Mesenchymal stem cell (in vitro differentiated cells and primary cell): ENCODE measurements around the gene UGT2B17.

ENCODE experiments used
- DNase-seq: peaks from one replicate; pipeline ENCODE4 v3.0.0-alpha.2; 2013
- H2AFZ ChIP-seq: one replicate; pipeline ENCODE4 v1.6.1; 2013; ENCODE audit warnings: low read depth, mild to moderate bottlenecking, control low read depth, inconsistent platforms, low read length, moderate library complexity
- H2AK5ac ChIP-seq: 2 replicates; pipeline ENCODE4 v1.6.1; 2013; ENCODE audit warnings: low read length, moderate library complexity, mild to moderate bottlenecking, inconsistent platforms; ENCODE audit not compliant: severe bottlenecking
- H2BK120ac ChIP-seq: one replicate; pipeline ENCODE4 v1.6.1; 2013; ENCODE audit warnings: low read depth, mild to moderate bottlenecking, inconsistent platforms, low read length, moderate library complexity
- H2BK12ac ChIP-seq, 2 experiments: one replicate each; pipeline ENCODE4 v1.6.1; 2013; ENCODE audit warnings: inconsistent platforms in 2 of 2, low read length in 2 of 2, mild to moderate bottlenecking in 2 of 2, moderate library complexity in 2 of 2, control low read depth in 1 of 2
- H2BK15ac ChIP-seq: one replicate; pipeline ENCODE4 v1.6.1; 2013; ENCODE audit warnings: mild to moderate bottlenecking, low read depth, inconsistent platforms; ENCODE audit not compliant: poor library complexity, severe bottlenecking
- H2BK5ac ChIP-seq: 2 replicates; pipeline ENCODE4 v1.6.1; 2013; ENCODE audit warnings: low read depth, mild to moderate bottlenecking, low read length, control low read depth, inconsistent platforms; ENCODE audit not compliant: poor library complexity, severe bottlenecking
- H3K14ac ChIP-seq, 2 experiments: one replicate each; pipeline ENCODE4 v1.6.1; 2013; ENCODE audit warnings: inconsistent platforms in 2 of 2, low read length in 2 of 2, control low read depth in 1 of 2, mild to moderate bottlenecking in 1 of 2, moderate library complexity in 1 of 2
- H3K18ac ChIP-seq, 2 experiments: one replicate each; pipeline ENCODE4 v1.6.1; 2013; ENCODE audit warnings: inconsistent platforms in 2 of 2, low read length in 2 of 2, control low read depth in 1 of 2, low read depth in 1 of 2, mild to moderate bottlenecking in 1 of 2
- H3K23ac ChIP-seq, 2 experiments: one replicate each; pipeline ENCODE4 v1.6.1; 2013; ENCODE audit warnings: inconsistent platforms in 2 of 2, low read length in 2 of 2, mild to moderate bottlenecking in 2 of 2, moderate library complexity in 2 of 2, control low read depth in 1 of 2
- H3K27ac ChIP-seq: 2 replicates; pipeline ENCODE4 v1.5.1; 2013; ENCODE audit warnings: mild to moderate bottlenecking, moderate library complexity, low read length, control low read depth, inconsistent platforms; ENCODE audit not compliant: poor library complexity, severe bottlenecking
- H3K27me3 ChIP-seq, 2 experiments: 2 replicates each; pipeline versions ENCODE4 v1.6.1 to v1.7.0; 2013; ENCODE audit warnings: low read length in 2 of 2, mild to moderate bottlenecking in 2 of 2, moderate library complexity in 2 of 2, control low read depth in 1 of 2, inconsistent platforms in 1 of 2; ENCODE audit not compliant: control insufficient read depth in 1 of 2, insufficient read depth in 1 of 2
- H3K36me3 ChIP-seq, 2 experiments: 2 replicates each; pipeline versions ENCODE4 v1.6.1 to v1.7.0; 2013; ENCODE audit warnings: low read length in 2 of 2, control low read depth in 1 of 2, inconsistent platforms in 1 of 2, low read depth in 1 of 2, mild to moderate bottlenecking in 1 of 2; ENCODE audit not compliant: insufficient read depth in 2 of 2, control insufficient read depth in 1 of 2
- H3K4ac ChIP-seq, 2 experiments: one replicate each; pipeline ENCODE4 v1.6.1; 2013; ENCODE audit warnings: inconsistent platforms in 2 of 2, low read length in 2 of 2, mild to moderate bottlenecking in 2 of 2, moderate library complexity in 2 of 2, control low read depth in 1 of 2, low read depth in 1 of 2
- H3K4me1 ChIP-seq: 2 replicates; pipeline ENCODE4 v1.6.1; 2013; ENCODE audit warnings: low read depth, low read length, control low read depth; ENCODE audit not compliant: control insufficient read depth, insufficient read depth
- H3K4me2 ChIP-seq: 2 replicates; pipeline ENCODE4 v1.6.1; 2013; ENCODE audit warnings: low read length, mild to moderate bottlenecking, inconsistent platforms; ENCODE audit not compliant: poor library complexity, severe bottlenecking
- H3K4me3 ChIP-seq, 2 experiments: 2 replicates each; pipeline versions ENCODE4 v1.5.1 to v1.7.0; 2013; ENCODE audit warnings: low read length in 2 of 2, mild to moderate bottlenecking in 2 of 2, control low read depth in 1 of 2, low read depth in 1 of 2; ENCODE audit not compliant: insufficient read depth in 1 of 2
- H3K79me1 ChIP-seq: replicated peaks from 2 replicates; pipeline ENCODE4 v1.6.1; 2013; ENCODE audit warnings: mild to moderate bottlenecking, control low read depth, low read length, inconsistent platforms; ENCODE audit not compliant: poor library complexity, severe bottlenecking
- H3K9ac ChIP-seq: 2 replicates; pipeline ENCODE4 v1.7.0; 2013; ENCODE audit warnings: mild to moderate bottlenecking, low read length, moderate library complexity
- H3K9me3 ChIP-seq: 2 replicates; pipeline ENCODE4 v1.7.0; 2013; ENCODE audit warnings: mild to moderate bottlenecking, low read length; ENCODE audit not compliant: control insufficient read depth
- H4K8ac ChIP-seq: one replicate; pipeline ENCODE4 v1.6.1; 2013; ENCODE audit warnings: inconsistent platforms, mild to moderate bottlenecking, low read length, moderate library complexity
- H4K91ac ChIP-seq: one replicate; pipeline ENCODE4 v1.6.1; 2013; ENCODE audit warnings: mild to moderate bottlenecking, low read length, inconsistent platforms
- WGBS: methylation state at CpG from one replicate; pipeline ENCODE4 v1.1.7; 2013; ENCODE audit warnings: mixed read lengths; 5-methylcytosine and 5-hydroxymethylcytosine counted together

The UGT2B17 gene

GRCh38 chr4:68613752-68614151, 37.6 kb upstream of the UGT2B17 start:
- H3K27ac ChIP-seq = no peak overlapping the region
- no peak for DNase-seq
- no peak overlapping the region for H2BK120ac ChIP-seq
- H2BK12ac ChIP-seq = no peak overlapping the region
- no peak overlapping the region for H4K8ac ChIP-seq
- H2BK15ac ChIP-seq = no peak overlapping the region
- no peaks in the 10 kb centered on the region for H3K79me1 ChIP-seq
- H2BK5ac ChIP-seq = no peak overlapping the region
- no peaks in the 10 kb centered on the region for H3K4me1 ChIP-seq
- no peak overlapping the region for H3K4me3 ChIP-seq
- no peak overlapping the region for H3K4ac ChIP-seq
- WGBS = no CpG with 5 or more reads among the region's 1 CpG
- no peak overlapping the region for H3K4me2 ChIP-seq
- no peaks in the 10 kb centered on the region for H3K9me3 ChIP-seq
- H2AK5ac ChIP-seq = no peak overlapping the region
- H3K18ac ChIP-seq = no peak overlapping the region
- H3K23ac ChIP-seq = no peak overlapping the region
- H3K14ac ChIP-seq = no peak overlapping the region
- no peak overlapping the region for H2AFZ ChIP-seq
- H4K91ac ChIP-seq = no peak overlapping the region
- H3K36me3 ChIP-seq = no peaks in the 10 kb centered on the region
- no peak overlapping the region for H3K9ac ChIP-seq
- no peaks in the 10 kb centered on the region for H3K27me3 ChIP-seq

- Histone ChIP-seq H3K36me3 (no peaks in the 10 kb centered on the region), H3K4me3 (no peak overlapping the region), H2AFZ (no peak overlapping the region), H2BK15ac (no peak overlapping the region), H3K9ac (no peak overlapping the region), H4K8ac (no peak overlapping the region), H3K9me3 (no peaks in the 10 kb centered on the region), H2BK5ac (no peak overlapping the region), H3K4ac (no peak overlapping the region), H3K18ac (no peak overlapping the region), H3K23ac (no peak overlapping the region), H2BK12ac (no peak overlapping the region), H3K27ac (no peak overlapping the region), H3K4me1 (no peaks in the 10 kb centered on the region), H2AK5ac (no peak overlapping the region), H3K27me3 (no peaks in the 10 kb centered on the region), H2BK120ac (no peak overlapping the region), H4K91ac (no peak overlapping the region), H3K79me1 (no peaks in the 10 kb centered on the region), H3K4me2 (no peak overlapping the region), H3K14ac (no peak overlapping the region)
- WGBS = no CpG with 5 or more reads among the region's 1 CpG
- no peak for DNase-seq
Measured at GRCh38 chr4:68606240-68606639, 30.1 kb upstream of the UGT2B17 start.

GRCh38 chr4:68599150-68599549, 23.0 kb upstream of the UGT2B17 start:
- no peak overlapping the region for H3K4ac ChIP-seq
- H3K27me3 ChIP-seq = no peaks in the 10 kb centered on the region
- no peak overlapping the region for H2AK5ac ChIP-seq
- H3K4me1 ChIP-seq = no peaks in the 10 kb centered on the region
- no peaks in the 10 kb centered on the region for H3K79me1 ChIP-seq
- no peak for DNase-seq
- no peak overlapping the region for H2BK5ac ChIP-seq
- H4K8ac ChIP-seq = no peak overlapping the region
- H3K36me3 ChIP-seq = no peaks in the 10 kb centered on the region
- no peak overlapping the region for H2BK120ac ChIP-seq
- no peak overlapping the region for H4K91ac ChIP-seq
- no peak overlapping the region for H3K23ac ChIP-seq
- no peak overlapping the region for H3K9ac ChIP-seq
- no peak overlapping the region for H3K14ac ChIP-seq
- H3K4me3 ChIP-seq = no peak overlapping the region
- H3K18ac ChIP-seq = no peak overlapping the region
- no peak overlapping the region for H2BK15ac ChIP-seq
- no peak overlapping the region for H2AFZ ChIP-seq
- no peak overlapping the region for H3K27ac ChIP-seq
- no peaks in the 10 kb centered on the region for H3K9me3 ChIP-seq
- H3K4me2 ChIP-seq = no peak overlapping the region
- no peak overlapping the region for H2BK12ac ChIP-seq
- WGBS = no CpG with 5 or more reads among the region's 3 CpGs

GRCh38 chr4:68597482-68597881, 21.4 kb upstream of the UGT2B17 start:
- no peak overlapping the region for H3K27ac ChIP-seq
- no peak overlapping the region for H3K4ac ChIP-seq
- H3K36me3 ChIP-seq = no peaks in the 10 kb centered on the region
- H2BK15ac ChIP-seq = no peak overlapping the region
- no peaks in the 10 kb centered on the region for H3K9me3 ChIP-seq
- H2AK5ac ChIP-seq = no peak overlapping the region
- no peak overlapping the region for H4K91ac ChIP-seq
- no peaks in the 10 kb centered on the region for H3K79me1 ChIP-seq
- no peak overlapping the region for H2BK5ac ChIP-seq
- no peak overlapping the region for H2BK12ac ChIP-seq
- no peak overlapping the region for H3K14ac ChIP-seq
- H3K4me2 ChIP-seq = no peak overlapping the region
- no peak overlapping the region for H3K9ac ChIP-seq
- no peak overlapping the region for H3K18ac ChIP-seq
- no peak overlapping the region for H2BK120ac ChIP-seq
- no peaks in the 10 kb centered on the region for H3K4me1 ChIP-seq
- H4K8ac ChIP-seq = no peak overlapping the region
- H3K23ac ChIP-seq = no peak overlapping the region
- DNase-seq = no peak
- WGBS = 91% methylated on average over 2 of the region's 2 CpGs
- H3K4me3 ChIP-seq = no peak overlapping the region
- H2AFZ ChIP-seq = no peak overlapping the region
- no peaks in the 10 kb centered on the region for H3K27me3 ChIP-seq
